GM11168 (cell line): ENCODE measurements around the gene TMEM53.

ENCODE experiments used
- in situ Hi-C: fragments of 300-500 bp; cut with MboI; formaldehyde crosslinking; loops from one replicate; pipeline ENCODE4 v1.12.0; 2022; ENCODE audit warnings: low sequenced_read_pairs; ENCODE audit not compliant: unreplicated experiment

TMEM53 gene

DNA sequence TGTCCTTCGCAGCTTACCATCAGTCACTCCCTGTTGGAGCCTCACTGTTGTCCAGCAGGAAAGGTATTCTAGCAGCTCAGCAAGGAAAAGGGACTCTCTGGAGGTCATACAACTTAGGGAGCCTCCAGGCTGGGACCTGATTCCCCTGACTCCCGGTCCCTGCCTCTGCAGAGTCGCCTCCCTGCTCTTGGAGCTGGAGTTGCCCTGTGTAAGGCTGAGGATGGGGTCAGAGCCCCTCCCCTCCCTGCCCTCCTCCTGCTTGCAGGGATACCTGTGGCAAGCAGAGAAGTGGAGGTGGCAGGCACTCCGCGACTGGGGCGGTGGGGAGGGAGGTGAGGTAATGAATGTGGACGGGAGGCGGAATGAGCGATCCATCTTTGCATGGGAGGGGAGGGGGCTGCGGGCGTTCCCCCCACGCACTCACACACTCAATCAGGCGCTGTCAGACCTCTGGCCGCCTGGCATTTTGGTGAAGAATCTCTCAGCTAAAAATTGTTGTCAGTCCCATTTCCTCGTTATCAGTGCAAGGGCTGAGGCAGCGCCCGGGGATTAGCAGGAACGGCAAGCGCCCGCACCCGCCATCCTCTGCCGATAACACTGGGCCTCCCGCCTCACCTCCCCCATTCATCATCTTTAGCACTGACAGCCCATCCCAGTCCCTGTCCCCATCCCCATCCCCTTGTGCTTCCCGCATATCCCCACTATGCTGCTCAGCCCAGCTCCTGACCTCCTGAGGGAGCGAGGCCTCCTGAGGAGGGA is 64.3 kb downstream of the TMEM53 start:
- in situ Hi-C loops = no loop called here

DNA sequence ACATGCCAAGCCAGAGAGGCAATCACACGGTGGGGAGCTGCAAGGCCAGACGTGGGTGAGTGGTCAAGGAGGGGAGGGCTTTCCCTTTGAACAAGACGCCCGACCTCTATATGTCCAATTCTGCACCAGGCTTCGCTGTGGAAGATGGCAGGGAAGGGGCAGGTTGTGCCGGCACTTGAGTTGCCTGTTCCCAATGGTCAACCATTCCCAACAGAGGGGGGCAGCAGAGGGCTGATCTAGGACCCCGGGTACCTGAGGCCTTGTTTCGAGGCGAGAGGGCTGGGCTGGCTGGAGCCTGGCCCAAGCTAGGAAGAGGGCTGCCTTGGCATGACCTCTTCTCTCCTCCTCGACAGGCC is 64.9 kb downstream of the TMEM53 start:
- in situ Hi-C loops = no loop called here

DNA sequence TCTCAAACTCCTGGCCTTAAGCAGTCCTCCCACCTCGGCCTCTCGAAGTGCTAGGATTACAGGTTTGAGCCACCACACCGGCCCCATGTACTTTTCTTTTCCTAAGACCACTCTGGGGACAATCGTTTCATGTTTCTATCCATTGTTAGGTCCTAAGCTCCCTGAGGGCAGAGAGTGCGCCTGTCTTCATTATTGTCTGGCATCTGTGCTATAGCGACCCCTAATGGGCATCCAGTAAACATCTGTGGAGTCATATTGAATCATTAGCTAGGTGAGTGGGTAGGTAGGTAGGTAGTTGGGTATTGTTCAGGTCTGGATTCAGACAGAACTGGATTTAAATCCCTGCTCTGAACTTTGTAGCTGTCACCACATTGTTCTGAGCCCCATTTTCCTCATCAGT is 66.1 kb downstream of the TMEM53 start:
- in situ Hi-C loops = no loop called here

DNA sequence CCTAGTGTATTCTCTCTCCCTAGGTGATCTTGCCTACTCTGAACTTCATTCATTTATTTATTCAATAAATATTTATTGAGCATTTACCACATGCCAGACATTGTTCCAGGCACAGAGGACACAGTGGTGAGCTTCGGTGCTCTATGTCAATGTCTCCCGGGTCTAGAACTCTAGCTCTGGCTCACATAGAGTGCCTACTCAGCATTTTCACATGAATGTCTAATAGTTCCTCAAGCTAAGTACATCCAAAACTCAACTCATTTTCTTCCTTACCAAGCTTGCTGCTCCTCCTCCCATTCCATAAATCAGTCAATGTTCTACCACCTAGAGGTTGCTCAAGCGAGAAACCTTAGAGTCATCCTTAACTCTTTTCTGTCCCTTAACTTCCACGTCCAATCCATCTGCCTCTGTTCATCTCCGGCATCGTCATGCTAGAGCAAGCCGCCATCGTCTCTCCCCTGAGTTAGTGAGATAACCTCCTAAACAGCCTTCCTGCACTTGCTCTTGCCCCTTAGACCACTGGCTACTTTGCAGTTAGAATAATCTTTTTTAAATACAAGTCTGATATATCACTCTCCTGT is 67.5 kb downstream of the TMEM53 start:
- in situ Hi-C loops = no loop called here

DNA sequence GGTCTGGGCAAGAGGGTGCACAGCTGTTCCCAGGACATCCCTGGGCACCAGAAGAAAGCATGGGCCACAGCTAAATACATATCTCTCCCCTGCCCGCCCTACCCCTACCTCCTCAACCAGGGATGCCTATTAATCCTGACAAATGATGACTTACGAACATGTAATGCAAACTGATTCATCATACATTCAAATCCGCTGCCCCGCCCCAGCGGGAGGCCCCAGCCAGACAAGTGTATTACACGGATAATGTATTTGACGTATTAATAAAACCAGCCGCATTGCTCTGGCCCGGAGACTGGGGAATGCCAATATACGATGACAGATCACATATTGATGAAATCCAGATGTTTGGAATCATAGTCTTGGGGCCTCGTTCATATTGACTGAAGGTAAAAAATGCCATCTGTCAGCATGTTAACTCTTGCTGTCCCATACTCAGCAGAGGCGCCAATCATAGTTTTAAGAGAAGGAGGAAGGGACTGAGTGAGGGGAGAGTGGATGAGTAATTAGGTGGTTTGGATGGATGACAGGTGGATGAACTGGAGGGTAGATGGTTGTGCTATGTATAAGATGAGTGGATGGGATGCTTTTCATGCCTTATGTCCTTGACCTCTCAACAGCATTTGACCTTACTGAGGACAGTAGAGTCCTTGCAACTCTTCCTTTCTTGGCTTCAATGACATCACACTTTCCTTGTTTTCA is 68.2 kb downstream of the TMEM53 start:
- in situ Hi-C loops = no loop called here

DNA sequence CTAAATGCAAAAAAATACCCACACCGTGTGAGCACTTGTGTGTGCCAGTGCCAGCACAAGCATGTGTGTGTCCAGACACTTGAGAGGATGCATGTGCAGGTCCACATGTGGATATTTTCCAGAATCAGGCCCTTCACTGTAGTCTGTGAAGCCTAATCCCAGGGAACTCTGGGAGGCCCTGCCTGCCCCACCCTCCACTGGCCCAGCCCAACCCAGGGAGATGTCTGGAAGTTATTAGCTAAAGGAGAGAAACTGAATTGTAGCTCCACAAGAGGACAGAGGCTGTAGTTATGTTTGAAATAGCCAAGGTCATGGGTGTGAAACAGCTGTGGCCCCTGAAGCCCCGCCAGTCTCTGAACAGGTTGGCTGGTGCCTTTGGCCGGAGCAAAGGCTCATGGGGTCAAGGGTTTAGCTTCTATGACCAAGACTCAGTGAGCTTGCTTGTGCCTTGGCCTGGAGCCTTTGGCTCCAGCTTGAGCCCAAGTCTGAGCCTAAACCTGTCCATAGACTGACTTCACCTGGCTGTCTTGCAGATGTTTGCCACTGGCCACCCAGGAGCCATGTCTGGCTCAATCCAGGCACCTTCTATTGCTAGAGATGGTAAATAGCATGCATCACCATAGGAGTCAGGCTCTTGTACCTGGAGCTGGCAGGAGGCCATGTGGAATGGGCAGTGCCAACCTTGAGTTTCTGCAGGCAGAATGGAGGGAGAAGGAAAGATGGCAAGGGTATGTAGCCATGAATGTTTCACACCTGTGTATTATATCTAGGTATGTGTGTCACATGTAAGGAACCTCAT is 69.9 kb downstream of the TMEM53 start:
- in situ Hi-C loops = no loop called here

DNA sequence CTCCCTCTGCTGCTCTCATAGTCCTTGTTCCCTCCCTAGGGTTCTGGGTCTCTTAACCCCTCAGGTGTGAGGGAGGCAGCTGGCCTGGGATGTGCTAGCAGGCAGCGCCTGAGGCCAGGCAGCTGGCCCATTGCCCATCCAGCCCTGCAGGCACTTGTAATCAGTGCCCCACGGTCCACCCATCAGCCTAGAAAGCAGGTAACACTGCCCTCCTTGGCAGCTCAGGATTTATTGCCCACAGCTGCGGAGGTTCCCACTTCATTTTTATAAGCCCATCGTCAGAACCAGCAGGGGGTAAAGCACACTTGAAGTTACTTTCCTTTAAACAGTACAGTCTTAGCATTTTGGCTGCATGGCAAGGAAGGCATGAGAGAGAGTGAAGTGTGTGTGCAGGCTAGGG is 70.6 kb downstream of the TMEM53 start:
- in situ Hi-C loops = no loop called here
